NOMO-1 treated with DMSO at 0.1 percent for 48 hours (cell line): ENCODE results near the gene PTDSS2.
"Not testable (repeated sequence)": the region's sequence is repeated elsewhere in the genome, so short reads cannot be mapped to it uniquely, and the experiment has no call there.

ENCODE experiments used
- DNase-seq: peaks from one replicate; lab custom pipeline; 2025; ENCODE audit not compliant: unreplicated experiment; lab: John Stamatoyannopoulos, UW

Gene PTDSS2

GRCh38 chr11:429931-430456, 20.1 kb upstream of the PTDSS2 start:
- no peak for DNase-seq

GRCh38 chr11:431921-432320, 18.2 kb upstream of the PTDSS2 start:
- no peak for DNase-seq

GRCh38 chr11:432501-433100, 17.5 kb upstream of the PTDSS2 start:
- no peak for DNase-seq

- DNase-seq = no peak
Measured at GRCh38 chr11:433111-433510, 17.0 kb upstream of the PTDSS2 start.

- DNase-seq = no peak
Measured at GRCh38 chr11:433641-434040, 16.4 kb upstream of the PTDSS2 start.

GRCh38 chr11:434496-434895, 15.6 kb upstream of the PTDSS2 start:
- no peak for DNase-seq

- DNase-seq = not testable (repeated sequence)
Measured at GRCh38 chr11:434999-435740, 14.9 kb upstream of the PTDSS2 start.

GRCh38 chr11:437228-437870, 12.7 kb upstream of the PTDSS2 start:
- no peak for DNase-seq

- DNase-seq = no peak
Measured at GRCh38 chr11:438101-438844, 11.8 kb upstream of the PTDSS2 start.

- no peak for DNase-seq
Measured at GRCh38 chr11:439315-440064, 10.6 kb upstream of the PTDSS2 start.

GRCh38 chr11:440065-441042, 9.7 kb upstream of the PTDSS2 start:
- DNase-seq = no peak

GRCh38 chr11:441043-441417, 9.0 kb upstream of the PTDSS2 start:
- DNase-seq = no peak

- DNase-seq = peak; percentile 29
Measured at GRCh38 chr11:441418-442274, 8.4 kb upstream of the PTDSS2 start, which contains the start of gene ANO9. TSS of gene ANO9 (minus strand) at chr11:442011. CDS start at chr11:441926, 85 bp downstream.

GRCh38 chr11:442611-443081, 7.4 kb upstream of the PTDSS2 start:
- no peak for DNase-seq

- DNase-seq = no peak
Measured at GRCh38 chr11:443542-444199, 6.4 kb upstream of the PTDSS2 start.

- DNase-seq = no peak
Measured at GRCh38 chr11:444396-445144, 5.5 kb upstream of the PTDSS2 start.
